Astrocyte (in vitro differentiated cells and primary cell): ENCODE measurements around the gene MED12L.

Experiments
- EZH2 ChIP-seq: IDR thresholded peaks from 2 replicates; pipeline ENCODE4 v1.6.1; 2012; ENCODE audit warnings: mild to moderate bottlenecking, low read length, inconsistent platforms; ENCODE audit not compliant: insufficient read depth
- TF ChIP-seq, protein P1 (sequence below): IDR thresholded peaks from 2 replicates; pipeline ENCODE4 v1.5.1; 2011; ENCODE audit warnings: low read depth, mild to moderate bottlenecking, inconsistent platforms, low read length, moderate library complexity; ENCODE audit not compliant: insufficient read depth

DNA sequence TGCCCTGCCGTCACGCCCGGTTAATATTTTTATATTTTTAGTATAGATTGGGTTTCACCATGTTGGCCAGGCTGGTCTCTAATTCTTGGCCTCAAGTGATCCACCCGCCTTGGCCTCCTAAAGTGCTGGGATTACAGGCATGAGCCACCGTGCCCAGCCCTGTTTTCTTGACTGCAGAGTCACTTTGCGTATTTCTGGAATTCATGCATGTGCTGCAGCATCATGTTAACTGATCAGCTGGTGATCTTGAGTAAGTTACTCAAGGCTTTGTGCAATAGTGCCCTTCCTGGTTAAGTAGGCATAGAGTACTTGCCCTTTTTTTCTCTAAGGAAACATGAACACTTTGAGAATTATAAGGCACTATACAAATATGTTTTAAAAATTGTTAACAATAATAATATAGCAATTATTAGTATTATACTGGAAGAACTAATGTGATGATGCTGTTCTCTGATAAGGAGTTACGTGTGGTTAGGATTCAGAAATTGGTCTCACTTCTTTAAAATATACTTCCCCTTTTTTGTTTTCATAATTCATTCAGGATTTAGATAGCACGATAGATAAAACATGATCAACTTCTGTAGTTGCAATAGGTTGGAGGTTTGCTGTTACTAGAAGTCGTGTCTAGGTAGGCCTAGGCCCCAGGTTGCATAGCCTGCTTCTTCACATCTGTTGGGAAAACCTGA lies 83.9 kb downstream of the MED12L start:
- TF ChIP-seq EZH2: no peak
- TF ChIP-seq, protein P1, sequence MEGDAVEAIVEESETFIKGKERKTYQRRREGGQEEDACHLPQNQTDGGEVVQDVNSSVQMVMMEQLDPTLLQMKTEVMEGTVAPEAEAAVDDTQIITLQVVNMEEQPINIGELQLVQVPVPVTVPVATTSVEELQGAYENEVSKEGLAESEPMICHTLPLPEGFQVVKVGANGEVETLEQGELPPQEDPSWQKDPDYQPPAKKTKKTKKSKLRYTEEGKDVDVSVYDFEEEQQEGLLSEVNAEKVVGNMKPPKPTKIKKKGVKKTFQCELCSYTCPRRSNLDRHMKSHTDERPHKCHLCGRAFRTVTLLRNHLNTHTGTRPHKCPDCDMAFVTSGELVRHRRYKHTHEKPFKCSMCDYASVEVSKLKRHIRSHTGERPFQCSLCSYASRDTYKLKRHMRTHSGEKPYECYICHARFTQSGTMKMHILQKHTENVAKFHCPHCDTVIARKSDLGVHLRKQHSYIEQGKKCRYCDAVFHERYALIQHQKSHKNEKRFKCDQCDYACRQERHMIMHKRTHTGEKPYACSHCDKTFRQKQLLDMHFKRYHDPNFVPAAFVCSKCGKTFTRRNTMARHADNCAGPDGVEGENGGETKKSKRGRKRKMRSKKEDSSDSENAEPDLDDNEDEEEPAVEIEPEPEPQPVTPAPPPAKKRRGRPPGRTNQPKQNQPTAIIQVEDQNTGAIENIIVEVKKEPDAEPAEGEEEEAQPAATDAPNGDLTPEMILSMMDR: no peak
